T-helper 22 cell (primary cell): ENCODE measurements around the gene PITPNB.

ENCODE experiments used
- DNase-seq: peaks from one replicate; pipeline ENCODE4 v3.0.0-alpha.2; 2020; ENCODE audit warnings: low read depth

The PITPNB gene

DNA sequence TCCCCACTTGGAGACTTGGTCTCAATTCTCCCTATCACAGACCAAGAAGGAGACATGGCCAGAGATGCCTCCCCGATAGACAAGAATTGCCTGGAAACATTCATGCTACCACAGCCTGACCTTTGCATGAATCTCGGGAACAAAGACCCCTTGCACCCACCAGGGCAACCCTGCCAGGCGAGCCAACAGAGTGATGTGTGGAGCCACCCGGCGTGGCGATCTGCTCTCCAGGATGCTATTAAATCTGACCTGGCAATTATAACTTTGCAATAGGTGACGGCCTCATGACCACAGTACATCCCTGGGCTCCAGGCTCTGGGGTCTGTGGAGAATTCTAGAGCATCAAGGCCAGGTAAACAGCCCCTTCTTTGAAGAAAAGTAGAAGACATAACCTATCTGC lies 86.5 kb downstream of the PITPNB start:
- DNase-seq: no peak

DNA sequence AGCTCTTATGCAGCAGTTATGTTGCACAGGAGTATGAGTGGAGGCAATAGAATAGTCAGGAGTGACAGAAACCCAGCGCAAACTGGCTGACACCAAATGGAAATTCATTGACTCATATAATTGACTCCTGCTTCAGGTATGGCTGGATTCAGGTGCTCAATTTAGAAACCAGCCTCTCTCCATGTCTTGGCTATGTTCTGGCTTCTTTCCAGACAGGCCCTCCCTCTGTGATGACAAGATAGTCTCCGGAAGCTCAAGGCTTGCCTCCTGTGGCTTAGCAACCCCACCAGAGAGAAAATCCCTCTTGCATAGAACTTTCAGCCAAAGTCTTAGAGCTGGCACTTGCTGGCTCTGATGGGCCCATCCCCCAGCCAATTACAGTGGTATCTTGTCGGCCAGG lies 89.4 kb downstream of the PITPNB start:
- DNase-seq: no peak

DNA sequence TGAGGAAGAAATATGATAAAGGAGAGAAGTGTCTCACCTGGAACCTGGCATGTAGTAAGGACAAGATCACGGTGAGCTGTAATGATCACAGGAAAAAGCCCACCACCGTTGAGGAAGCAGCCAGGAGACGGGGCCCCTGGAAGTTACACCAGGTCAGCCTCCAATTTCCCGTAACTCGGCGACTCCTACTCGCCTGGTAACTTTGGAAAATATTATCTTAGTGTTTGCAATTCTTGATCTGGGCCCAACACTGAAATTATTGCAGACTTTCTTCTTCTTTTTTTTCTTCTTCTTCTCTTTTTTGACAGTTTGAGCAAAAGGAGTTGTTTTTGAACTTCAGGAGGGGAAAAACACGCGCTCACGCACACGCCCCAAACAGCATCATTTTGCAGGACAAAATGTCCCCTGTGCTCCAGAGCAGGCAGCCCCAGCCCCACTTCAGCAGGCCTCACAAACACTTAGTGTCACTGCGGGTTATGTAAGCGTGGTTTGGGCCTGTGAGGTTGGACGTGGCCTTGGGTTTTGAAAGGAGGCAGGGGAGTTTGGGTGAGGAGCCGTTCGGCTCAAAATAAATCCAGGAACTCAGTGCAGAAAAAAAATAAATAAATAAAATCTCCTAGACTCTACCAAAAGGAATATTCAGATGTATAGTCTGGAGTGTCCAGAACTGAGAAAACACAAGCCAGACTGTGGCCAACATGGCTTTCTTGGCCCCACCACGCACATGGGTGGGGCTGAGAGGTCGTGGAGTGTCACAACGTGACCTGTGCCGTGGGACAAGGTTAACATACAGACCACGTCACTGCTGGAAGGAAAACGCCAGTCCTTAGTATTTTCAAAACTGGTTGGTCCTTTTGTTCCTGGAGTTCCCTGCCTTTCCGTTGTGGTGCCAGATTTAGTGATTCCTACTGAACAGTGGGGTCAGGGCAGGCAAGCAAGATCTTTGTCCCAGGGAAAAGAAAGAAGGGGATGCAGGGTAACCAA lies 91.2 kb downstream of the PITPNB start:
- no peak for DNase-seq

DNA sequence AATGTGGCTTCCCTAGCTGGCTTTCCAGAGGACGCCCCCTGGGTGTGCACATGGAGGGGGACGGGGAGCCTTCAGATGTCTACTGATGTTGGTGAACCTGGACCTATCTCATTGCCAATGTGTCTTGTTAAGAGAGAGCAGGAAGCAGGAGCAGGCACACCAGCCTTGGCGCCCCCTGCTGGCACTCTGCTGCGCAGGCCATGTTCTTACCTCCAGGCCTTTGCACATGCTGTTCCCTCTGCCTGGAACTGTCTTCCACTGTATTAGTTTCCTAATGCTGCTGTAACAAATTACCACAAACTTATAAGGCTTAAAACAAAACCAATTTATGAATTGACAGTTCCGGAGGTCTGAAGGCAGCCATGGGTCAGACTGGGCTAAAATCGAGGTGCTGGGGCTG lies 93.9 kb downstream of the PITPNB start:
- DNase-seq: no peak

DNA sequence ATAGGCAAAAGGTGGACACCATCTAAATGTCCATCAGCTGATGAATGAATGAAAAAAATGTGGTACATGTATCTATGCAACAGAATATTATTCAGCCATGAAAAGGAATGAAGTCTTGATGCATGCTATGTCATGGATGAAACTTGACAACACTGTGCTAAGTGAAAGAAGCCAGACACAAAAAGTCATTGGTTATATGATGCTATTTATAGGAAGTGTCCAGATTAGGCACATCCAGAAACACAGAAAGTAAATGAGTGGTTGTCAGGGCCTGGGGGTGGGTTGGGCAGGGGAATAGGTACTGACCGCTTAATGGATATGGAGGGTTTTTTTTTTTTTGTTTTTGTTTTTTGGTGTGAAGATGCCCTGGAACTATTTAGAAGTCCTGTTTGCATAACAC lies 95.8 kb downstream of the PITPNB start:
- no peak for DNase-seq

DNA sequence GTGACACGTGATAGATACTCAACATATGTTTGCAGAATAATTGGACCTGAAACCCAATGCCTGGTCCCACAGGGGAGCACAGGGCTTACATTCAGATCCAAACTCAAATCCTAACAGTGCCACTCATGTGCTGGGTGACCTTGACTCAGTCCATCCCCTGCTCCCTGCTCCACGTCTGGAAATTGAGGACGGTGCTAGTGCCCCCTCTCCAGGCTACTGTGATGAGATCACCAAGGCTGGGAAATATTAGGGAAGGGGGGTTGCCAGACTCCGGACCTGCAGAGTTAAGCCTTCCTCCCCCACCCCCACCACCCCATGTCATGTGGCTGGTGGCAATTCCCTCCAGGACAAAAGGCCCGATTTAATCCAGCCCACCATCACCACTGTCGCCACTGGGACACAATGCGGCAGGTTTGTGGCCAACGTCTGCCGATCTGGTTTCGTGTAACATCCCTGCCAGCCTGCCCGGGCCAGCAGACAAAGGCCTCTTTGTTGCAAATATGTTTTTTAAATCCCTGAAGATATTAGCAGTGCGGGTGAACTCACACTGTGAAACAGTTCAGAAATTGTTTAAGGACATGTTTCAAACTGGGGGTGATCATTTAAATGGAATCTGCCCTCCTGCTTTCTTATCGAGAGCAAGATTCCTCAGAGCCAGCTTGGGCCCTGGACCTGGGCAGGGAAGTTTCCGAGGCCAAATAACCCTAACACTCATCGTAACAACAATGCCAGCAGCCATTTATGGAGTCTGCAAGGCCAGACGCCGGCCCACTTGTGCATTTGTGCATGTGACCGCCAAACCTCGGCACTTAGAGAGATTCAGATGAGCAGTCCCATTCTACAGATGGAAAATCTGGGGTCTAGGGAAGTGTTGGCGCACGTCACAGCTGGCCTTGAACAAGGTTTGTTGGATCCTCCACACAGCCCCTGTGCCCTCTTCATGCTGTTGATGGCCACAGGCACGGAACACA lies 97.9 kb downstream of the PITPNB start:
- DNase-seq: no peak

DNA sequence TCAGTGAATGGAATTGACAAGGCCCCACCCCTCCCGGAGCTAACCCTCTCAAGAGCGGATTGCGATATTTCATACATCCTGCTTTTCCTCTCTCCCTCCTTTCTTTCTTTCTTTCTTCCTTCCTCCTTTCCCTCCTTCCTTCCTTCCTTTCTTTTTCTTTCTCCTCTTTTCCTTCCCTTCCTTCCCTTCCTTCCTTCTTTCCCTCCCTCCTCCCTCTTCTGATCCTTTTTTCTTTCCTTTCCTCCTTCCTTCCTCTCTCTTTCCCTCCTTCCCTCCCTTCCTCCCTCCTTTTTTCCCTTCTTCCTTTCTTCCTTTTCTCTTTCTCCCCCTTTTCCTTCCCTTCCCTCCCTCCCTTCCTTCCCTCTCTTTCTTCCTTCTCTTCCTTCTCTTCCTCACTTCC lies 102.5 kb downstream of the PITPNB start:
- DNase-seq: no peak

DNA sequence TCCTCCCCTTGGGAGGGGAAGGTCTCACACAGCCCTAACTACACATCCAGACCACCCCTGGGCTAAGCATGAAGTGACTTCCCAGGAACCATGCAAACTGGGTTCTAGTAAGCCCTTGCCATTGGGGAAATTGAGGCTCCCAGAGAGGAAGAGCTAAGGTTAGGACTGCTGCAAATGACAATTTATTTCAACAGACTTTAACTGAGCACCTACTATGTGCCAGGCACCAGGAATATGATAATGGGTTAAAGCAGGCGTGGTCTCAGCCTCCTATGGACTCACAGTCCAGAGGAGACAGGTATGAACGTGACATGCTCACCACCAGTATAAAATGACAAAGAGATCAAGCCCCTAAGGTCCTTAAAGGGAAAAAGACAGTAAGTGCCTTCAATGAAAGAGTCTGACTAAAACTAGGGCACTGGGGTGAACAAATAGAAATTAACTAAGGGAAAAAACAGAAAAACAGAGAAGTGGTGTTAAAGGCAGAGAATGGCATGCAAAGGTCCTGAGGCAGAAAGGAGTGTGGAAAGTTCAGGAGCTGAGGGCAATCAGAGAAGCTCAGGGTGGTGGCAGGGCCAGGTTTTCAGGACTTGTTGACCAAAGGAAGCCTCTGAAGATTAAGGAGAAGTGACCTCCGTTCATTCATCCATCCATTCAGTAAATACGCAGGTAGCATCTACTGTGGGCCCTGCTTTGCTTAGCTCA lies 103.1 kb downstream of the PITPNB start:
- no peak for DNase-seq

DNA sequence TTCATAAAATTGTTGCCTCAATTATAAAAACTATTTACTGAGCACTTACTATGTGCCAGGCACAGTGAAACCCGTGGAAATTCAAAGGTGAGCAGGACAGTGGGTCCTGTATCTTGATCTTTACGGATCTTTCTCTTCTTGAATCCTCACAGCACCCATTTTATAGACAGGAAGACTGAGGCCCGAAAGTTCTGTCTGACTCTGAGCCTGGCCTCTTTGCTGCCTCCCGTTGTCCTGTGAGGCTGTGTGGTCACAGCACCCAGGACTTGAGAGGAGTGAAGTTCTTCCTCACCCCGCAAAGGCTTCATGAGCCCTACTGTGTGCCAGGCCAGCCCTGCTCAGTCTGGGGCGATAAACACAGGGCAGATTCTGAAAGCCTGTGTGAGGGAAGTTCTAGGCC lies 104.1 kb downstream of the PITPNB start:
- DNase-seq: no peak

DNA sequence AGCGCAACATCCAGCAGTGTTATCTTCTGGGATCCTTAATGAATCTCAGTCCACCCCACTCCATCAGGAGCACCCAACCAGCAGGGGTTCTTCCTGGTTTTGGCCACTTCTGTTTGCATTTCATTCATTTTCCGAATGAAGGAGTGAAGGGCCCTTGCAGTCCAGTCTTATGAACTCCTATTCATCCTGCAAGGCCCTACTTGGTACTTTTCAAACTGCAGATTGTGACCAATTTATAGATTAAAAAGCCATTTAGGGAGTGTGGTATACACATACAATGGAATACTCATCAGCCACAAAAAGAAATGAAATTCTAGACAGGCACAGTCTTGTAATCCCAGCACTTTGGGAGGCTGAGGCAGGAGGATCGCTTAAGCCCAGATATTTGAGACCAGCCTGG lies 107.3 kb downstream of the PITPNB start:
- DNase-seq: no peak

DNA sequence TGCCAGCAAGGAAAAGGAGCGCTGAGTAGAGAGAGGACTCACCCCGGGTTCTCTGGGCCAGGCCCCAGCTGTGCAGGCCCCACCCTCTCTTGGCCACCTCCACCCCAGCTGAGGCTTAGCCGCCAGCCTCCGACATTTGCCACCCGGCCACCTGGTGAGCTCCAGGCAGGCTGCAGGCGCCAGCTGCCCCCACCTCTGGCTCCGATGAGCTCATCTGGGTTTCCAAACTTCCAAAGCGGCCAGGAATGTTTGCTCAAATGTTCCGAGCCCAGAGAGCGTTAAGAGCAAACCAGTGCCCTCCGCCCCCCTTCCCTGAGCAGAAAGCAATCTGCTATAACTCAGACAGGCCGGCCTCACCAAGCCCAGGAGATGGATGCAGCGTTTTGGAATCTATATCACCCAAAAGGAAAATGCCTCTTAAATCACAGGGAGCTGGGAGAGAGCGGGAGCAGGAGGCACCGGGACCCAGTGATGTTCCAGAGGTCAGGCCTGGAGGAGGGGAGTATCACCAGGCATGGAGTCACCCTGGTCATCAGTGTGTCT lies 108.4 kb downstream of the PITPNB start:
- no peak for DNase-seq

DNA sequence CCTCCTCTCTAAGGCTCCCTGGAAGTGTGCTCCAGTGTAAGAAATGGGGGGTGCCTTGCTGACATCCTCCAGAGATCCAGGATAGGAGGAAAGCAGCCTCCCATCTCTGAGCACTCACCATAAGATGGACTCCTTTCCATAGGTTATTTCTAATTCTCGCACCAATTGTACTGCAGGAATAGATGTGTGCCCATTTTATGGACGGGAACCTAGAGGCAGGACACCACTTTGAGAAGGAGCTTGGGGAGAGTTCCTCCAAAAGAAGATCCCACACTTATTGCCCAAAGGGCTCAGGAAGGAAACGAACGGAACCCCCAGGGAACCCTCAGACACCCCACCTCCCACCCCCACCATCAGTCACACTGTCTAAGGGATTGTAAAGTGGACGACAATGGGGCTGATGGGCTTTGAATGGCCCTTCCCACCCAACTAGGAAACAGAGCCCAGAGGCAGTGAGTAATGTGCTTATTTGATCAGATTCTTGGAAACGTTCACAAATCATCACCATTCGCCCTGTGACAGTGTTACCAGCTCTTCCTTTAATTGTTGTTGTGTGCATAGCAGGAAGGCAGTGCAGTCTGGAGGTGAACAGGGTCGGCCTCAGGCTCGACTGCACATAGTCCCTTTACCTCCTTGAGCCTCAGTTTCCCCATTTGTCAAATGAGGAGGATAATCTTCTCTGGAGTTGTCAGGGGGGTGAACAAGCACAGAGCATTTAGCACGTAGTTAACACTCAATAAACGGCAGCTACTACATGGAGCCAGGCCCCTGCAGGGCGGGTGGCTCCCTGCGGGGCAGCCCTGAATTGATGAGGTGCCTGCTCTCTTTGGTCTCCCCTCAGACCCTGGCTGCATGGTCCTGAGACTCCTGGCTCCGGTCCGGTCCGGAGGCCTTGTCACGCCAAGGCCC lies 109.1 kb downstream of the PITPNB start:
- DNase-seq: no peak

DNA sequence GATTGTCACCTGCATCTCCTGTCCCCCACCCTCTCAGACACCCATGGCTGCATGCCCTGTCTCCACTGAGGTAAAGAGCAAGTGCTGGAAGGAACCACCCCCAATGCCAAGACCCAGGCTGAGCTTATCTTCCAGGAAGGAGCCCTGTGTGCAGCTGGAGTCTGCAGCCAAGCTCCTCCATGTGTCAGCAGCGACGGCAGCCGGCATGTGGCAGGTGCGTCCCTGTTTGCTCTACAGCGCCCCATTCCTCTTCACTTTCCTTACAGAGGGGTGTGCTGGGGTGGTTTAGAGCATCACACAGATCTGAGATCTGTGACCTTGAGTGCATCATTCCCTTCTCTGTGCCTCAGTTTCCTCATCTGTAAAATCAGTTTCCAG lies 109.8 kb downstream of the PITPNB start:
- no peak for DNase-seq

DNA sequence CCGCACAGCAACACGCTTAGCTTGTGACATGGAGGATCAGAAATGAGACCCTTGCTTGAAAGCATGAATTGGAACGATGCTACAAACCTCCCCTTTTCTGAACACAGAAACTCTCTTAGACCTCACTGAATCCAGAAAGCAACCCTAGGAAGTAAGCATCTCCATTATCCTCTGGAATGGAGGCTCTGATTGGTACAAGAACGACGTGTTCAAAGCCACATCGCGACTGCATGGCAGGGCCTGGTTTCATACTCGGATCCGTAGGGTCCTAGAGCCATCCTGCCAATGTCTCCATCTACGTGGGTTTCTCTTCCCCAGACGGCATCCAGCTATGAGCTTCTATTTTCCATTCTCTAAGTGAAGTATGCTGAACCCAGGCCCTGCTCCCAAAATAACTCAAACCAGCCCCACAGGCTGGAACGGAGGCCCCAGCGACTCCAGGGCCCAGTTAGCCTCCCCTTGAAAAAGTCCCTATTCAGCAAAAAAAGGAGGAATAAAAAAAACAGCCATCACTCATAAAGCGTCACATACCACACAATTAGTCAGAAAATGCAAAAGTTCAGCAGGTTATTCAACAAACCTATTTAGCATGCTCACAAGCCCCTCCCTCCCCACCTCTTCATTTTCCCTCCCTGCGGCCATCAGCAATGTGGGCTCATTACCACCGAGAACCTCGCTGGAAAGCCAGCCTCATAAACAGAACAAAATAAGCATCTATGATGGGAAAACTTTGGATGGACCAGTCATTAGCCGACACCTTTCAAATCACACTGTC lies 110.4 kb downstream of the PITPNB start:
- no peak for DNase-seq

DNA sequence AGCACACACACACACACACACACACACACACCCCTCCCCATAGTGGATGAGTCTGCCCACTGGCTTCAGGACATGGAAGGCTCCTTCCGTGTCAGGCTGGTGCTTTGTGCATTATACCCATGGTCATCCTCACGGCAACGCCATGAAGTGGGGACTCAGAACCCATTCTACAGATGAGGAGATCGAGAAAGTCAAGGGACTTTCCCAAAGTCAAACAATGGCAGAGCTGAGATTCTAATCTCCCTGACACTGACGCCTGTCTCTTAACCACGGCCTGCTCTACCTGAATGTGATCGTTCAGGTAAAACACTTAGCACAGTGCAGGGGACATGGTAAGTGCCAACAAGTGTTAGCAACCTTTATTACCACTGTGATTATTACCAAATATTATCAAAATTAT lies 113.2 kb downstream of the PITPNB start:
- no peak for DNase-seq

DNA sequence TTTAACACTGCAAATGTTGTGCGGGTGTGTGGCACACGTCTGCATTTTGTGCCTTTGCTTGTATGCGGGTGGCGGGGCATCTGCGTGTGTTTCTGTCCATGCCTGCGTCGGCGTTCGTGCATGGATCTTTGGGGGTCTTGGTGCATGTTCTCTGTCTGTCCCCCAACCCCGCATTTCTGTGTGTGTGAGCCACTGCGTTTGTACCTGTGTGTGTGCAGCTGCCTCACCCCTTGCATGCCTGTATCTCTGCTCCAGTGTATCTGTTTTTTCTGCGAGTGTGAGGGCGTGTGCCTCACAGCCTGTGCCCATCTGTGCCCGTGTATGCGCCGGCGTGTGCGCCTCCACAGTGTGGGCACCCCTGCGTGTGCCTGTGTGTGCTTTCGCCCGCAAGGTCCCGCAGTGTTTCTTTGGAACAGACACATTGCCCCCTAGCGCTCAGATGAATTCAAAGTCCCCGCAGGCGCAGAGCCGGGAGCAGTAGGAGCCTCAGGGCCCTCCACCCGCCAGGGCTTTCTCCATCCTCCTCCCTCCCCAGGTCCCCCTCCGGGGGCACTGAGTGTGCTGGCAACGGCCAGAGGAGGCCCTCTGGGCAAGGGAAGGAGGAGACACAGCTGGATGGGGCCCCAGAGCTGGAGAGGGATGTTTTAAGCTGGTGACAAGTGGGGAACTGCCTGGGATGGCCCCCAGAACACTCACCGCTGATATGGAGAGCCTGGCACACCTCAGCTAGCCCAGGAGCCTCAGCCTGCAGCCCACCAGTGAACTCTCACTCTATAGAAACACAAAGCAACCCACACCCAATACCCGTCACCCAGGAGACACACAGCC lies 114.4 kb downstream of the PITPNB start:
- no peak for DNase-seq

DNA sequence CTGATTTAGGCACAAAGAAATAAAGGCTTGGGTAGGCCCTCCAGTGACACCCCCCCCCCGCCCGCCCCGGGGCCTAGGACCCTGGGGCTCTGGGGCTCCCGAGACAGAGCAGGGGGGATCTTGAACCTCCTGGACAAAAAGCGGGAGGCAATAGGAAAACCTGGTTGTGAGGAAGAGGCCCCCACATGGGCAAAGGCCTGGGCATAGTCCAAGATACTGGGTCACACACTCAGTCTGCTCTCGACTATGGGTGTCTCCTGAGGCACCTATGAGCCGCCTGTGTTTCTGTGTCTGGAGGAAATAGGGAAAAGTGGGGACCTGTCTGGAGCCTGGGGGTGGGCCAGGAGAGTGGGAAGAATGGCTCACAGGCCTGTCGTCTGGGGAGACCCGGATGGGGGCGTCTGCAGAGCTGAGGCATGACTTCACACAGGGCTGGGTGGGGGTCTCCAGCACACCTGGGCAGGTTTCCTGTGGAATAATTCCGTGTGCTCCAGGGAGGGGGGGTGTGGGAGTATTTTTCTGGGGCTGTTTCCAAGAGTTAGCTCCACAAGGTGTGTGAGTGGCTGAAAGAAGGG lies 115.1 kb downstream of the PITPNB start:
- no peak for DNase-seq

DNA sequence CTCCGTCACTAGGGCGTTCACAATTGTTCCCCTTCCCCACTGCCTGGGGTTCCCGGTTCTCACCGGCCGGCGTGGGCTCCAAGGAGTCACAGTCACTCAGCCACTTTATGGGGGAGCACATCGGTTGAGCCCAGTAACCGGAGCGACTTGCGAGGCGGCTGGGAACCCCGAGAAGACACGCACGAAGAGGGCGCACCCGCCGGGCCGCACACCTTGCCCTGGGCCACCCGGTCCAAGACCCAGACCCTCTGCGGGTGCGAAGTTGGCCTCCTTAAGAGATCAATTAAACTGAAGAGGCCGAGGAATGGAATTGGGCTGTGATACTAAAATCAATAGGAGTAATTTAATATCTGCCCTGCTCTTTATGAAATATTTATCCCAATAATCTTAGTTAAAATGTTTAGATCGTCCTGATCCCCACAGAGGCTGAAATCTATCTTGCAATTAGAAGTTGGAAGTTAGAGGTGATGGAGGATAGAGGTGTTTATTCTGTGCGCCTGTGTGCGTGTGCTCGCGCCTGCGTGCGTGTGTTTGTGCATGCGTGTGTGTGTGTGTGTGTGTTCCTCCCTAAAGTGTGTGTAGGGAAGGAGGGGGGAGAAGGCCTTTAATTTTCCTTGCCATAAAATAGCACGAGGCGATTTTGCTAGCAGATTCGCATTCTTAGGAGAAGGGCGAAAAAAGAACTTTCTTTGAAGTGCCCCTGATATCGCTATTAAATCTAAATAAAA lies 116.5 kb downstream of the PITPNB start:
- DNase-seq: no peak
